GM19438 (cell line): ENCODE measurements around the gene MGAT4B.
"Not testable (repeated sequence)": the region's sequence is repeated elsewhere in the genome, so short reads cannot be mapped to it uniquely, and the experiment has no call there.

Experiments used
- ATAC-seq: cut with Tn5 transposase; IDR thresholded peaks from one replicate; pipeline ENCODE4 v1.9.1; 2021; ENCODE audit warnings: low read depth; ENCODE audit not compliant: unreplicated experiment

The MGAT4B gene

DNA sequence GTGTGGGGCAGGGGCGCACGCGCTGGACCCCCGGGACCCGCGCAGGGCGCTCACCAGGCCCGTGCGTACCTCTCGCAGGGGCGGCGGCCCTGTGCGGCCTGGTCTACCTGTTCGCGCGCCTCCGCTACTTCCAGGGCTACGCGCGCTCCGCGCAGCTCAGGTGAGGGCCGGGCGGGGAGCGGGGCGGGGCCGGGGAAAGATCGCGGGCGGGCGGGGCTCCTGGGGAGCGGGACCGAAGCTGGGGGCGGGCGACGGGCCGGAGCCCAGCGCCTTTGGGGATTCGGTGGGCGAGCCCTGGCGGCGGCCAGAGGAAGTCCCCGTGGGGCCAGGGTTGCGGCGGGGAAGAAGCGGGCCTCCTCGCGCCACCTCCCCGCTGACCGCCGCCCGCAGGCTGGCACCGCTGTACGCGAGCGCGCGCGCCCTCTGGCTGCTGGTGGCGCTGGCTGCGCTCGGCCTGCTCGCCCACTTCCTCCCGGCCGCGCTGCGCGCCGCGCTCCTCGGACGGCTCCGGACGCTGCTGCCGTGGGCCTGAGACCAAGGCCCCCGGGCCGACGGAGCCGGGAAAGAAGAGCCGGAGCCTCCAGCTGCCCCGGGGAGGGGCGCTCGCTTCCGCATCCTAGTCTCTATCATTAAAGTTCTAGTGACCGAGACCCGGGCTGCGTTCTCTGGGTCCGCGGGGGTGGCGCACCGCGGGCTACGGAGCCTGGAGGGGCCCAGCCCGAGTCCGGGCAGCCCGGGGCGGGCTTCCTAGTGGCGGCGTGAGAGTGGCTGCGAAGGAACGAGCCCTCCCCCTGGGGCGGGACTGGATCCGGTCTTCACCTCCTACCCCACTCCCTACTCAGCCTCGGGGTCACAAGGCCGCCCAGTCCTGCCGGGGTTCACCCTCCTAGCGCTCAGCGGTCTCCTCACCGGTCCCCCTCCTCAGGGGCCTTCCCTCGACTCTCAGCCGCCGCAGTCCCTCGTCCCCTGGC lies 10.5 kb downstream of the MGAT4B start:
- peak; percentile 67 for ATAC-seq

- no peak for ATAC-seq
These were observed 11.4 kb downstream of the MGAT4B start for GRCh38 chr5:179795049-179795862.

- no peak for ATAC-seq
These were observed 12.1 kb downstream of the MGAT4B start for GRCh38 chr5:179794575-179794974.

DNA sequence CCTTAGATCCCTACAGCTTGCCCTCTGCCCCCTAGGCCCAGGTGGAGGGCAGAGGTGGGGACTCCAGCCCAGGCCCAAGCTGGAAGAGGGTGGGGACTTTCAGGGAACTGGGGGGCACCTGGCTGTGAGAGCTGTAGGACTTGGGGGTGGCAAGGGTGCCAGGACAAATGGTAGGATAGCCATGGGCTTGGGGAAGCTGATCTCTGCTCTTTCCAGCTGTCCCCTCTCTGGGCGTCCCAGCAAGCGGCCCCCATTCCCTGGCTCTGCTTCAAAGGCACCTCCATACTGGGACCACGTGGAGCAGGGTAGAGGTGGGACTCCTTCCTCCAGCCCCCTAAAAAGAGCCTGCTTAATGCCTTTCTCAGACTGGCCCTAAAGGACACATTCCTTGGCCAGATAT lies 12.5 kb downstream of the MGAT4B start:
- ATAC-seq: no peak

GRCh38 chr5:179793468-179794139 lies 13.1 kb downstream of the MGAT4B start, which contains the start of gene LTC4S:
Gene LTC4S (plus strand): TSS chr5:179793986. CDS start chr5:179794081, 95 bp downstream.
- ATAC-seq: no peak

DNA sequence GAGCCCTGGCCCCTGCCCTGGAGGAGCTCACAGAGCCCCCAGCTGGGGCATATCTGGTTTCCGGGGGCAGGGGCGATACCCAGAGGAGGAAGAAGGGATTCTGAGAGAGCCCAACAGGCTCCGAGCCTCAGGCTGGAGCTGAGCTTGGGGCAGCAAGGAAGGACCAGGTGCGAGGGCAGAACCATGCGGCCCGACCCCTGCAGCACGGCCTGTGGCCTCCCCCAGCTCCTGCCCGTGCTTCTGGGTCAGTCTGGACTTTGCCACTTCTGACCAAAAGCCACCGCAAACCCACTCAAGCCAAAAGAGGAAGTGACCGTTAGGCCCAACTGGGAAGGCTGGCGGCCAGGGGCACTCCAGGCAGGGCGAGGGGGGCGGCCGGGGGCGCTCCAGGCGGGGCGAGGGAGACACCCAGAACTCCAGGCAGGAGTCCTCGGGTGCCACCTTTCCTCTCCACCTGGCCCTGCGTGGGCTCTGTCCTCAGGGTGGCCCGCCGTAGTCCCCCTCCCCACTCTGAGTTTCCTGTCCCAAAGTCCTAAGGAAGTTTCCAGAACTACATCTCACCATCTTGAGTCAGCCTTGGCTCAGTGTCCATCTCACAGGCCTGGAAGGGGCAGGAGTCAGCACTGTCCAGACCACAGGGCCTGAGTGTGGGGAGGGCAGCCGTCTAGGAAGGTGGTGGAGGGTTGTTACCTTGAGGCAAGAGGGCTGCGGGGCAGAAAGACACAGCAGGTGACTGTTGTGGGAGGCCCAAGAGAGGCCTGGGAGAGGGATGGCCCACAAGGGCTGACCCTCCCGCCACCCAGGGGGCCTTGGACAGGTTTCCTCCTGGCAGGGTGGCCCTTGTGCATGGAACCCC lies 13.8 kb downstream of the MGAT4B start:
- ATAC-seq: no peak

GRCh38 chr5:179791881-179792611 lies 14.6 kb downstream of the MGAT4B start:
- no peak for ATAC-seq

GRCh38 chr5:179789278-179789677 lies 17.4 kb downstream of the MGAT4B start:
- not testable (repeated sequence) for ATAC-seq

- no peak for ATAC-seq
These were observed 18.3 kb downstream of the MGAT4B start for GRCh38 chr5:179788193-179788854.

GRCh38 chr5:179786861-179787260 lies 19.8 kb downstream of the MGAT4B start:
- ATAC-seq: no peak

DNA sequence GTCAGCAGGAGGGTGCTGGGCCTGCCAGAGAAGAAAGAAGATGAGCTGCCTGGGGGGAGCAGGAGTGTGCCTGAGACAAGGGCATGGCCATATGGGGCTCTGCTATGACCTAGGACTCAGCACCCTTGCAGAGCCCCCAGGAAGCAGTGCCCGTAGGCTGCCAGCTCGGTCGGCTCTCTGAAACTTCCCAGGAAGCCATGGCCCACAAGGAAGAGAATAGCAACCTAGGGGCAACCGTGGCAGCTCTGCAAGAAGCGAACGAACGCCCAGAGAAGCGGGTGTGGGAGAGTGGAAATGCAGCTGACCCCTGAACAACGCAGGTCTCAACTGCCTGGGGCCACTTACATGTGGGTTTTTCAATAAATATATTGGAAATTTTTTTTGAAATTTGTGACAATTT lies 23.5 kb downstream of the MGAT4B start:
- ATAC-seq: no peak

DNA sequence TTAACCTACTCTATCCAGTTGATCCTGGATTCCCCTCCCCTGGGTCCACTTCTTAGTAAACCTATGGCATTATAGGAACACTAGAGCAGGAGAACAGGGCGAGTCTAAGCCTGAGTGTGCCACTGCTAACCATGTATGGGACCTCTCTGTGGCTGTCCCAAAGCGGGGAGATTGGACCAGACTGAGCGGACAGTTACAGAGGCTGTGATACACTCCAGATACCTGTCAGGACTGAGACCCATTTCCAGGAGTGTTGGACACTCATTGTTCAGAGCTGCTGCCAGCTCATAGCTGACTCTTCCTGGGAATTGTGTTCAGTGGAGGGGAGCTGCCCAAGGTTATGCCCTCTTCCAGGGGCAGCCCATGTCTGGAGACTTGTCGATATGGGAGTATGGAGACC lies 24.8 kb downstream of the MGAT4B start:
- no peak for ATAC-seq

GRCh38 chr5:179780362-179780761 lies 26.3 kb downstream of the MGAT4B start:
- ATAC-seq: no peak

DNA sequence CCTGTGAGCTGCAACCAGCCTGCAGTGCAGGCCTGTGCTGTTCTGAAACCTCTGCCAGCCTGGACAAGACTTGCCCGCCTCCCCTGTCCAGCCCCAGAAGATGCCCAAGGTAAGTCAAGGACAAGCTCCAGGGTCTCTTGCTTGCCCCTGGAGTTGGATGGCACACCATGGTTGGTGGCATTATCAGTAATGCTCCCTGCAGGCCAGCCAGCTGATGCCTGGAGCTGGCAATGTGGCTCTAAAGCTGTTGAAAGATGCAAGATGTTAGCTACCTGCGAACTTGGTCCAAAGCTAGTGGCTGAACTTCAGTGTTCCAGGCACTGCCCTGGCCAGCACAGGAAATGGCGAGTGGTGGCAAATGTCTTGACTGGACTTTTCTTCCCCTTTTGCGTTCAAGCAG lies 26.8 kb downstream of the MGAT4B start:
- ATAC-seq: no peak

DNA sequence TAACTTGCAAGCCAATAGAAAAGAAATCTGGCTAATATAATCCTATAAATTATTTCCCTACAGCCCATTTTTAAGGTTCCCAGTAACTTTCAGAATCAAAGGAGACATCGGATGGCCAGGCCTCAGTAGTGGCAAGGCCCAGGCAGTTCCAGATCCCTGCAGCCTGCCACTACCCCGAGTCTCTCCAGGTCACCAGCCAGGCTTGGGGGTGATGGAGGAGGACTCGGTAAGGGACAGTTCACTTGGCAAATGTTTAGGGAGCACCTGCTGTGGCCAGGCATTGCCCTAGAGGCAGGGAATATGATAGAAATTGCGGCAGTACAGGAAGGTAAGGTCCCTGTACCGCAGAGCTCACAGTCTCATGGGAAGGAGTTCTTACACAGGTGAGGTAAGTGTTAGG lies 28.1 kb downstream of the MGAT4B start:
- no peak for ATAC-seq

DNA sequence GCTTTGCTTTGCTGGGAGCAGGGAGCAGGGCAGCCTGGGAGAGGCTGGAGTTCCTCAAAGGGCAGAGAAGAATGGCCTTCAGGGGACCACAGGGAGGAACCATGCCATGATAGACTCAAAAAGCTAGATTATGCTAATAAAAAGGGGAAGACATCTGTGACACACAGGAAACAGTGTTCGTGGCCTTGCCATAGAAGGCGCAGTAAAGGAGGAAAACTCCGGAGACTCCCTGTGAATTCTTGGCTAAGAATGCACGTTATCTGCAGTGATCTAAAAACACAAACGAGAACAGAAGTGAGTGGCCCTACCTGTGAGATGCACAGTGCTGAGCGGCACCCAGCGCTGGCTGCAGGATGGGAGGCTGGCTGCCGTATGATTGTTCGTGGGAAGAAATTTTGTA lies 28.8 kb downstream of the MGAT4B start:
- no peak for ATAC-seq

- ATAC-seq: no peak
These were observed 29.2 kb downstream of the MGAT4B start for GRCh38 chr5:179777456-179777855.

DNA sequence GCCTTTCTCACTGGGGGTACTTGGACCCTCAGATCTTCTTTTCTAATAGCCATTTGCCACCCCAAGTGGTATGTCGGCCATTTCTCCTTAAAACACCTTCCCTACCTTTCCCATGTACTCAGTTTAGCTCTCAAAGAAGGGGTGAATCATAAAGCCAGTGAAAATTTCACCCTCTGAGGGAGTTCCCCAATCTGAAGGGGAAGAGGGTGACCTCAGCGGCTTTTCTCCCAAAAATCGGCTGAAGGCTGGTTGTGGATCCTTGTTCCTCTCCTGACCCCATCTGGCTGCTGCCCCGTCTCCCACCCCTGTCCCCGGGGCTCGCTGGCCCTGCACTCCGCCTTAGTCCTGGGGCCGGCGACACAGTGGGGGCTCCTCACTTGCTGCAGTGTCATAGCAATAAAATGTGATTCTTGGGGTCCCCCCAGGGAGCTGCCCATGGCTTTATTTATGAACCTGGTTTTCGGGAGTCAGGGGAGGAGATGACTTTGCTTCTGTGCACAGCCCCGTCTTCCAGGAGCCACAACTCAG lies 30.2 kb downstream of the MGAT4B start:
- ATAC-seq: no peak
